Mesothelial cell of epicardium (in vitro differentiated cells): ENCODE measurements around the gene LRRC3B. TPM values are rescaled to one million over a fixed set of nuclear protein-coding genes. Genes with fewer than 3 reads are reported as not detected.

Experiments used
- DNase-seq, 2 experiments: peaks; one replicate each; pipeline ENCODE4 v3.0.0; 2021; ENCODE audit warnings: low spot score in 2 of 2; ENCODE audit not compliant: unreplicated experiment in 2 of 2
- H3K27ac Mint-ChIP-seq: 2 replicates; pipeline ENCODE4 v1.8.0; 2021; ENCODE audit warnings: mixed read lengths
- H3K27me3 Mint-ChIP-seq: 2 replicates; pipeline ENCODE4 v1.8.0; 2021; ENCODE audit warnings: low read depth, mixed read lengths
- H3K36me3 Mint-ChIP-seq: 2 replicates; pipeline ENCODE4 v1.8.0; 2021; ENCODE audit warnings: mixed read lengths
- H3K4me1 Mint-ChIP-seq: 2 replicates; pipeline ENCODE4 v1.8.0; 2021; ENCODE audit warnings: mixed read lengths
- H3K4me3 Mint-ChIP-seq: 2 replicates; pipeline ENCODE4 v1.8.0; 2021; ENCODE audit warnings: mild to moderate bottlenecking, moderate library complexity, mixed read lengths
- H3K9me3 Mint-ChIP-seq: 2 replicates; pipeline ENCODE4 v1.8.0; 2021; ENCODE audit warnings: mixed read lengths
- total RNA-seq: library from RNA; stranded (reverse); gene quantifications from 3 replicates; pipeline ENCODE4 v1.2.1, GENCODE V29; 2021
- TF ChIP-seq, protein P1 (sequence below): fragments of 200-600 bp; sonication (generic); IDR thresholded peaks from one replicate; pipeline ENCODE4 v1.5.0; 2021; ENCODE audit warnings: antibody characterized with exemption; ENCODE audit not compliant: unreplicated experiment

The LRRC3B gene
- total RNA-seq, 1 donor from 2014 or later = 0.34 TPM

DNA sequence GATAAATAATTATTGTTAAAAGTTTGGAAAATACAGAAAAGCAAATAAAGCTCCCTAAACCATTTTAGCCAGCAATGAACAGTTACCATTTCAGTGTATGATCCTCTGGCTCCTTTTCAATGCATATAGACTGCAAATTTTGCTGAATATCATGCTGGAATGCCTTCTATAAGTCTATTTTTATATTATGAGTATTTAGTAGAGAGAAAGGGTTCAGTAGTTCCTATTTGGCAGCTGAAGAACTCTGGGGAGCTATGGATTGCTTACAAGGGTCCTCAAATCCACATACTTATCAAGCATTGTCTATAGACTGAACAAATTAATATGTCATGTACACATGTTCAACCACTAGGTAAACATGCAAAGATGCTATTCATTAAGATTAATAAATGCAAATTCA lies 46.1 kb downstream of the LRRC3B start:
- H3K27ac Mint-ChIP-seq = no peak overlapping the region
- H3K4me3 Mint-ChIP-seq = no peak overlapping the region
- TF ChIP-seq, protein P1, sequence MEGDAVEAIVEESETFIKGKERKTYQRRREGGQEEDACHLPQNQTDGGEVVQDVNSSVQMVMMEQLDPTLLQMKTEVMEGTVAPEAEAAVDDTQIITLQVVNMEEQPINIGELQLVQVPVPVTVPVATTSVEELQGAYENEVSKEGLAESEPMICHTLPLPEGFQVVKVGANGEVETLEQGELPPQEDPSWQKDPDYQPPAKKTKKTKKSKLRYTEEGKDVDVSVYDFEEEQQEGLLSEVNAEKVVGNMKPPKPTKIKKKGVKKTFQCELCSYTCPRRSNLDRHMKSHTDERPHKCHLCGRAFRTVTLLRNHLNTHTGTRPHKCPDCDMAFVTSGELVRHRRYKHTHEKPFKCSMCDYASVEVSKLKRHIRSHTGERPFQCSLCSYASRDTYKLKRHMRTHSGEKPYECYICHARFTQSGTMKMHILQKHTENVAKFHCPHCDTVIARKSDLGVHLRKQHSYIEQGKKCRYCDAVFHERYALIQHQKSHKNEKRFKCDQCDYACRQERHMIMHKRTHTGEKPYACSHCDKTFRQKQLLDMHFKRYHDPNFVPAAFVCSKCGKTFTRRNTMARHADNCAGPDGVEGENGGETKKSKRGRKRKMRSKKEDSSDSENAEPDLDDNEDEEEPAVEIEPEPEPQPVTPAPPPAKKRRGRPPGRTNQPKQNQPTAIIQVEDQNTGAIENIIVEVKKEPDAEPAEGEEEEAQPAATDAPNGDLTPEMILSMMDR = no peak
- peaks cover 6% of the 10 kb centered on the region for H3K27me3 Mint-ChIP-seq
- no peak for DNase-seq
- no peaks in the 10 kb centered on the region for H3K36me3 Mint-ChIP-seq
- no peaks in the 10 kb centered on the region for H3K4me1 Mint-ChIP-seq
- no peaks in the 10 kb centered on the region for H3K9me3 Mint-ChIP-seq

DNA sequence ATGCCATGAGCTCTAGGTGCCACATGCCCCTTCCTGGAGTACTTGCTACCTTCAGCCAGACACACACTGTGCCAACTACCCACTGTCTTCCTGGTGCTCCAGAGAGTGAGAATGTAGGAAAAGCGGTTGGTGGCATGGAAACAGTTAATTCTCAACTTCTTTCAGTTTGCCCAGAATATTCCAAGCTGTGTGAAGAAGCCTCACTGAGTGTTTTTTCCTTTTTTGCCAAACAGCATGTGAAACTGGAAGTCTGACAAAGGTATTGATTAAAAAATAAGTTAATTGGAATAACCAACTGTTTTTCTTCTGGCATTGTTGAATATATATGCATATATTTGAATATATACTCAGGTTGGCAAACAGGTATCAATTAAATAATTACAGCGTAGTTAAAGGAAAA lies 52.8 kb downstream of the LRRC3B start:
- no peak overlapping the region for H3K4me3 Mint-ChIP-seq
- no peaks in the 10 kb centered on the region for H3K36me3 Mint-ChIP-seq
- no peak for DNase-seq
- H3K4me1 Mint-ChIP-seq = no peaks in the 10 kb centered on the region
- H3K9me3 Mint-ChIP-seq = peaks cover 4% of the 10 kb centered on the region
- H3K27ac Mint-ChIP-seq = no peak overlapping the region
- peaks cover 10% of the 10 kb centered on the region for H3K27me3 Mint-ChIP-seq
- TF ChIP-seq, protein P1 = no peak

DNA sequence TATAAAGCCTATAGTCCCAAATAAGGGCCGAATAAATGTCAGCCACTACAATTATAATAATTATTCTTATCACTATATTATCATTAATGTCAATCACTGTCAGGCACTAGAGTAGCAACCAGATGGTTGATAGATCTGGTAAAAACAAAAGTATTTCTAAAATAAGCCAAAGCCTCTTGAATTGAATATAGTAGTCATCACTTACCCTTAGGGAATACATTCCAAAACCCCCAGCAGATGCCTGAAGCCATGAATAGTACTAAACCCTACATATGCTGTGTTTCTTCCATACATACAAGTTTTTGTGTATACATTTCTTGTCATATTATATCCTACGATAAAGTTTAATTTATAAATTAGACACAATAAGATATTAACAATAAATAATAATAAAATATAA lies 59.1 kb downstream of the LRRC3B start:
- TF ChIP-seq, protein P1 = no peak
- H3K4me3 Mint-ChIP-seq = no peak overlapping the region
- DNase-seq = no peak
- H3K9me3 Mint-ChIP-seq = peaks cover 4% of the 10 kb centered on the region
- peaks cover 11% of the 10 kb centered on the region for H3K27me3 Mint-ChIP-seq
- H3K36me3 Mint-ChIP-seq = no peaks in the 10 kb centered on the region
- no peaks in the 10 kb centered on the region for H3K4me1 Mint-ChIP-seq
- no peak overlapping the region for H3K27ac Mint-ChIP-seq

DNA sequence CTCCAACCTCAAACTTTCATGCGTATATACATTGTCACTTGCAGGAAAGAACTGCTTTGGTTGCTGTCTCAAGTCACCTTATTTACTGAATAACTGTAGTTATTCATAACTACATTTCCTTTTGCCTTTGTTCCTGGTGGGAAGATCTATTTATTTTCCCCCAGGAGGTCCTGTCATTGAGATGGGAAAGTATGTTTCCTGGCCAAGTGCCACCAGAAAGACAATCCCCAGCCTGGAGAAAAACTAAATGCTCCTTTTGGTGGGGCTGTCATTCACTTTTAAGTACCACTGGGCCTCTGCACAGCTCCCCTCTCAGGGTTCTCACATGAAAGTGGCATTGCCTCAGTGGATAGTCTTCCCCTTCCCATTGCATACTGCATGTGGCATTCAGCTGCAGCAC lies 59.8 kb downstream of the LRRC3B start:
- DNase-seq = no peak
- no peaks in the 10 kb centered on the region for H3K4me1 Mint-ChIP-seq
- H3K9me3 Mint-ChIP-seq = peaks cover 3% of the 10 kb centered on the region
- TF ChIP-seq, protein P1 = no peak
- H3K27ac Mint-ChIP-seq = no peak overlapping the region
- no peaks in the 10 kb centered on the region for H3K36me3 Mint-ChIP-seq
- H3K4me3 Mint-ChIP-seq = no peak overlapping the region
- peaks cover 11% of the 10 kb centered on the region for H3K27me3 Mint-ChIP-seq

DNA sequence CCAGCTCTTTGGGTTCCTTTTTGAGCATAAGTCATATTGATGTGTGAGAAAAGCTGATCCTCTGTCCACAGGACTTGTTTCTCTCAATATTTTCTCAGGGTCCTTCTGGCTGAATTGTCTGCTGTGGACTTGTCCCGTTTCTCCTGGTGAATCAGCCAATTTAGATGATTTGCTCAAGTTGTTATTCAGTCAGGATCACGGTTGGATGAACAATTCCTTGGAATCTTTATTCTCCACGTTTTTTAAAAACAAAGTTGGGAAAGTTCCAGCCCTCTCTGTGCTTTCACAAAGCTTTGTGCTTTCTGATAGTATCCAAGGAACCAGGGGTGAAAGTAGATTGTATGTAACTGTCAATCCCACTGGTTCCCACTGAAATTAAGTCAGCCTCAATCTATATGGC lies 61.3 kb downstream of the LRRC3B start:
- Mint-ChIP-seq H3K27me3 (peaks cover 11% of the 10 kb centered on the region), H3K9me3 (peaks cover 9% of the 10 kb centered on the region), H3K4me1 (no peaks in the 10 kb centered on the region), H3K4me3 (no peak overlapping the region), H3K36me3 (no peaks in the 10 kb centered on the region), H3K27ac (no peak overlapping the region)
- TF ChIP-seq, protein P1 = no peak
- DNase-seq = no peak

DNA sequence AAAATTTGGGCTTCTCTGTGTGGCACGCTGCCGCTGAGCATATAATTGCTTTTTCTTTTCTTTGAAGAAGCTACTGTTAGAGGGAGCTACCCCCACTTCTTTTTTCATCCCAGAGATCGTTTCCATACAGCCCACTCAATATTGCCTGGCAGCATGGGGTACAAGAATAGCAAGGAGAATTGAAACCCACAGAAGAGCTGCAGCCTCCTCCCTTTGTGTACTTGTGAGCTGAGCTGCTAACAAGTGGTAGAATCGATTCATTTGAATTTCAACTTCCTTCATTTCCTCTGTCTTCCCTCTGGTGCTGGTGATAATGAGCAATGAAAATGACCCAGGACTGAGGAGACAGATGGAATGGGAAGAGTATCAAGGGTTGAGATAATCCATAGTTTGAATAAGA lies 64.9 kb downstream of the LRRC3B start:
- no peak for DNase-seq
- Mint-ChIP-seq H3K4me1 (no peaks in the 10 kb centered on the region), H3K27me3 (no peaks in the 10 kb centered on the region), H3K9me3 (peaks cover 9% of the 10 kb centered on the region), H3K4me3 (no peak overlapping the region), H3K27ac (no peak overlapping the region), H3K36me3 (no peaks in the 10 kb centered on the region)
- TF ChIP-seq, protein P1 = no peak
